ENCODE data around the gene B4GALT5.
"Not testable (repeated sequence)": the region's sequence is repeated elsewhere in the genome, so short reads cannot be mapped to it uniquely, and the experiment has no call there.

The B4GALT5 gene

GRCh38 chr20:49653925-49654434 lies 59.7 kb downstream of the B4GALT5 start:
- DNase-seq, result no peak

- DNase-seq, result no peak
Measured at GRCh38 chr20:49649672-49650071, 64.0 kb downstream of the B4GALT5 start.

- DNase-seq, result no peak
Measured at GRCh38 chr20:49647550-49647949, 66.1 kb downstream of the B4GALT5 start.

- no peak for DNase-seq
Measured at GRCh38 chr20:49646528-49646927, 67.2 kb downstream of the B4GALT5 start.

GRCh38 chr20:49646126-49646525 lies 67.6 kb downstream of the B4GALT5 start:
- no peak for DNase-seq

GRCh38 chr20:49644980-49645565 lies 68.6 kb downstream of the B4GALT5 start:
- no peak for DNase-seq

GRCh38 chr20:49642816-49643215 lies 70.9 kb downstream of the B4GALT5 start:
- no peak for DNase-seq

- no peak for DNase-seq
Measured at GRCh38 chr20:49641683-49642656, 71.7 kb downstream of the B4GALT5 start.

GRCh38 chr20:49637046-49637637 lies 76.5 kb downstream of the B4GALT5 start:
- no peak for DNase-seq

- DNase-seq, result no peak
Measured at GRCh38 chr20:49636447-49636846, 77.2 kb downstream of the B4GALT5 start.

- no peak for DNase-seq
Measured at GRCh38 chr20:49635866-49636265, 77.8 kb downstream of the B4GALT5 start.

GRCh38 chr20:49635166-49635565 lies 78.5 kb downstream of the B4GALT5 start:
- no peak for DNase-seq

- DNase-seq, result no peak
Measured at GRCh38 chr20:49634116-49634515, 79.6 kb downstream of the B4GALT5 start.

GRCh38 chr20:49633643-49634042 lies 80.0 kb downstream of the B4GALT5 start:
- DNase-seq, result no peak

GRCh38 chr20:49633023-49633422 lies 80.7 kb downstream of the B4GALT5 start:
- DNase-seq, result no peak

GRCh38 chr20:49631856-49632418 lies 81.7 kb downstream of the B4GALT5 start:
- DNase-seq, result no peak

- DNase-seq, result no peak
Measured at GRCh38 chr20:49631061-49631716, 82.5 kb downstream of the B4GALT5 start.

GRCh38 chr20:49630396-49630951 lies 83.2 kb downstream of the B4GALT5 start:
- DNase-seq, result no peak

- DNase-seq, result no peak
Measured at GRCh38 chr20:49629606-49630005, 84.1 kb downstream of the B4GALT5 start.

- DNase-seq, result not testable (repeated sequence)
Measured at GRCh38 chr20:49628280-49628679, 85.4 kb downstream of the B4GALT5 start.

- DNase-seq, result no peak
Measured at GRCh38 chr20:49627329-49627761, 86.3 kb downstream of the B4GALT5 start.

- not testable (repeated sequence) for DNase-seq
Measured at GRCh38 chr20:49624988-49625387, 88.7 kb downstream of the B4GALT5 start.

All from NCI-H1436 treated with DMSO at 0.1 percent for 48 hours (cell line).